ENCODE results near the gene PCDHB3.
"Not testable (repeated sequence)": the region's sequence is repeated elsewhere in the genome, so short reads cannot be mapped to it uniquely, and the experiment has no call there.

PCDHB3 gene

GRCh38 chr5:141100243-141100805, at the start of gene PCDHB3:
Gene PCDHB3, plus strand, starts transcription at chr5:141100473. Its CDS starts 177 bp downstream, at chr5:141100650.
- DNase-seq (ENCODE audit: low read depth) = no peak

- no peak for DNase-seq (ENCODE audit: low read depth)
Measured at GRCh38 chr5:141050622-141051520, 49.4 kb upstream of the PCDHB3 start, which contains the start of gene PCDHB1. Gene PCDHB1, plus strand, starts transcription at chr5:141051374. Its CDS starts 97 bp downstream, at chr5:141051471.

- DNase-seq (ENCODE audit: low read depth) = no peak
Measured at GRCh38 chr5:141051521-141051866, 48.8 kb upstream of the PCDHB3 start.

GRCh38 chr5:141077826-141078225, 22.4 kb upstream of the PCDHB3 start:
- DNase-seq (ENCODE audit: low read depth) = no peak

- no peak for DNase-seq (ENCODE audit: low read depth)
Measured at GRCh38 chr5:141082228-141082627, 18.0 kb upstream of the PCDHB3 start.

- peak; percentile 14 for DNase-seq (ENCODE audit: low read depth)
Measured at GRCh38 chr5:141084487-141084989, 15.7 kb upstream of the PCDHB3 start.

- peak; percentile 34 for DNase-seq (ENCODE audit: low read depth)
Measured at GRCh38 chr5:141094481-141095262, 5.6 kb upstream of the PCDHB3 start, which contains the start of gene PCDHB2. Gene PCDHB2, plus strand, starts transcription at chr5:141094615. Its CDS starts 176 bp downstream, at chr5:141094791.

- no peak for DNase-seq (ENCODE audit: low read depth)
Measured at GRCh38 chr5:141095263-141095641, 5.0 kb upstream of the PCDHB3 start.

GRCh38 chr5:141096181-141096580, 4.1 kb upstream of the PCDHB3 start:
- DNase-seq (ENCODE audit: low read depth) = not testable (repeated sequence)

GRCh38 chr5:141096586-141096985, 3.7 kb upstream of the PCDHB3 start:
- DNase-seq (ENCODE audit: low read depth) = not testable (repeated sequence)

GRCh38 chr5:141101059-141101458, 786 bp downstream of the PCDHB3 start:
- DNase-seq (ENCODE audit: low read depth) = no peak

GRCh38 chr5:141102070-141102469, 1.8 kb downstream of the PCDHB3 start:
- DNase-seq (ENCODE audit: low read depth) = not testable (repeated sequence)

- DNase-seq (ENCODE audit: low read depth) = not testable (repeated sequence)
Measured at GRCh38 chr5:141102471-141102870, 2.2 kb downstream of the PCDHB3 start.

- DNase-seq (ENCODE audit: low read depth) = no peak
Measured at GRCh38 chr5:141105350-141105749, 5.1 kb downstream of the PCDHB3 start.

- DNase-seq (ENCODE audit: low read depth) = no peak
Measured at GRCh38 chr5:141119250-141119649, 19.0 kb downstream of the PCDHB3 start.

- no peak for DNase-seq (ENCODE audit: low read depth)
Measured at GRCh38 chr5:141121563-141121962, 21.3 kb downstream of the PCDHB3 start, which contains the start of gene PCDHB4. Gene PCDHB4, plus strand, starts transcription at chr5:141121818. Its CDS starts 181 bp downstream, at chr5:141121999.

GRCh38 chr5:141121985-141122384, 21.7 kb downstream of the PCDHB3 start:
- no peak for DNase-seq (ENCODE audit: low read depth)

GRCh38 chr5:141123396-141124135, 23.3 kb downstream of the PCDHB3 start:
- DNase-seq (ENCODE audit: low read depth) = not testable (repeated sequence)

- no peak for DNase-seq (ENCODE audit: low read depth)
Measured at GRCh38 chr5:141127305-141127704, 27.0 kb downstream of the PCDHB3 start.

GRCh38 chr5:141135030-141135717, 34.9 kb downstream of the PCDHB3 start, which contains the start of gene PCDHB5:
Gene PCDHB5, plus strand, starts transcription at chr5:141135206. Its CDS starts 229 bp downstream, at chr5:141135435.
- no peak for DNase-seq (ENCODE audit: low read depth)
